SIG-M5 treated with dmso at 0.1 percent for 504 hours (cell line): ENCODE measurements around the gene BUD31.
"Not testable (repeated sequence)": the region's sequence is repeated elsewhere in the genome, so short reads cannot be mapped to it uniquely, and the experiment has no call there.

Experiments used
- DNase-seq: peaks from one replicate; lab custom pipeline; 2025; ENCODE audit not compliant: unreplicated experiment; lab: John Stamatoyannopoulos, UW

BUD31 gene

GRCh38 chr7:99408379-99409191 lies at the start of gene BUD31, which contains the start of gene PDAP1:
Gene BUD31, plus strand, starts transcription at chr7:99408969. Its CDS starts 2,124 bp downstream, at chr7:99411093.
Gene PDAP1, minus strand, starts transcription at chr7:99408597. Its CDS starts 49 bp downstream, at chr7:99408548.
- DNase-seq = peak; percentile 89

GRCh38 chr7:99359465-99360154 lies 49.2 kb upstream of the BUD31 start:
- DNase-seq = no peak

- no peak for DNase-seq
Observed at GRCh38 chr7:99362801-99363200, 46.0 kb upstream of the BUD31 start.

GRCh38 chr7:99363286-99363685 lies 45.5 kb upstream of the BUD31 start:
- no peak for DNase-seq

GRCh38 chr7:99365318-99366141 lies 43.2 kb upstream of the BUD31 start:
- no peak for DNase-seq

- DNase-seq = no peak
Observed at GRCh38 chr7:99366646-99367045, 42.1 kb upstream of the BUD31 start.

GRCh38 chr7:99368750-99369389 lies 39.9 kb upstream of the BUD31 start:
- no peak for DNase-seq

- no peak for DNase-seq
Observed at GRCh38 chr7:99369767-99370391, 38.9 kb upstream of the BUD31 start.

GRCh38 chr7:99371376-99371920 lies 37.3 kb upstream of the BUD31 start:
- DNase-seq = no peak

GRCh38 chr7:99372275-99373090 lies 36.3 kb upstream of the BUD31 start:
- no peak for DNase-seq

GRCh38 chr7:99373091-99374066 lies 35.4 kb upstream of the BUD31 start:
- no peak for DNase-seq

GRCh38 chr7:99374111-99375064 lies 34.4 kb upstream of the BUD31 start, which contains the start of gene ARPC1B:
Gene ARPC1B, plus strand, starts transcription at chr7:99374730. Its CDS starts 10,985 bp downstream, at chr7:99385715.
- DNase-seq = peak; percentile 75

GRCh38 chr7:99375070-99375807 lies 33.5 kb upstream of the BUD31 start:
- DNase-seq = peak; percentile 74

GRCh38 chr7:99379043-99379577 lies 29.7 kb upstream of the BUD31 start:
- peak; percentile 96 for DNase-seq

- DNase-seq = not testable (repeated sequence)
Observed at GRCh38 chr7:99379693-99380031, 29.1 kb upstream of the BUD31 start.
